Loucy (cell line): ENCODE data around the gene MKLN1.

Source experiments
- EZH2phosphoT487 ChIP-seq: fragments of 200-600 bp; IDR thresholded peaks from 2 replicates; pipeline ENCODE4 v1.6.1; 2018; ENCODE audit warnings: antibody characterized with exemption, mild to moderate bottlenecking, moderate library complexity, borderline replicate concordance
- TF ChIP-seq, protein P1 (sequence below): fragments of 200-600 bp; sonication (generic); conservative IDR thresholded peaks from 2 replicates; pipeline ENCODE4 v1.5.1; 2014; ENCODE audit warnings: mild to moderate bottlenecking, antibody characterized with exemption, low read length

DNA sequence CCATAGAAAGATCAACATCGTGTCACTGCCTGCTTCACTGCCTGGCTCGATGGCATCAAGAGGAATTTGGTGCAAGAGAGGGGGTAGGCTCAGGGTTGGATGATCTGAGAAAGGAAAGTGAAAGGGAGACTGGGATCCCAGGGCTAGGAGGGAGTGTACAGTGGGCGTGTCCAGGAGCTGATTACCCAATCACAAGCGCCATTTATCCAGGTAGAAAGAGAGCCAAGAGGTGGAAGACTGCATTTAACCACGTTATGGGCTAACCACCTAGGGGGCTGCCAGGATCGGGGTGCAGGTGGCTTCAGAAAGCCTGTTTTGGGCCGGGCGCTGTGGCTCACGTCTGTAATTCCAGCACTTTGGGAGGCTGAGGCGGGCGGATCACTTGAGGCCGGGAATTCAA is 218.4 kb downstream of the MKLN1 start:
- TF ChIP-seq, protein P1, sequence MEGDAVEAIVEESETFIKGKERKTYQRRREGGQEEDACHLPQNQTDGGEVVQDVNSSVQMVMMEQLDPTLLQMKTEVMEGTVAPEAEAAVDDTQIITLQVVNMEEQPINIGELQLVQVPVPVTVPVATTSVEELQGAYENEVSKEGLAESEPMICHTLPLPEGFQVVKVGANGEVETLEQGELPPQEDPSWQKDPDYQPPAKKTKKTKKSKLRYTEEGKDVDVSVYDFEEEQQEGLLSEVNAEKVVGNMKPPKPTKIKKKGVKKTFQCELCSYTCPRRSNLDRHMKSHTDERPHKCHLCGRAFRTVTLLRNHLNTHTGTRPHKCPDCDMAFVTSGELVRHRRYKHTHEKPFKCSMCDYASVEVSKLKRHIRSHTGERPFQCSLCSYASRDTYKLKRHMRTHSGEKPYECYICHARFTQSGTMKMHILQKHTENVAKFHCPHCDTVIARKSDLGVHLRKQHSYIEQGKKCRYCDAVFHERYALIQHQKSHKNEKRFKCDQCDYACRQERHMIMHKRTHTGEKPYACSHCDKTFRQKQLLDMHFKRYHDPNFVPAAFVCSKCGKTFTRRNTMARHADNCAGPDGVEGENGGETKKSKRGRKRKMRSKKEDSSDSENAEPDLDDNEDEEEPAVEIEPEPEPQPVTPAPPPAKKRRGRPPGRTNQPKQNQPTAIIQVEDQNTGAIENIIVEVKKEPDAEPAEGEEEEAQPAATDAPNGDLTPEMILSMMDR: no peak
- TF ChIP-seq EZH2phosphoT487: no peak
